Keratinocyte (primary cell): ENCODE measurements around the gene KAT5. TPM values are rescaled to one million over a fixed set of nuclear protein-coding genes. Genes with fewer than 3 reads are reported as not detected.

ENCODE experiments used
- DNase-seq: peaks from one replicate; pipeline ENCODE4 v3.0.0-alpha.2; 2011; ENCODE audit warnings: low read depth, missing footprints, low spot score
- FAIRE-seq: peaks from 2 replicates; lab custom pipeline; 2011; peaks lifted over from hg19 to GRCh38; lab: Jason Lieb, UNC
- H2AFZ ChIP-seq: 2 replicates; pipeline ENCODE4 v1.6.0; 2012; ENCODE audit warnings: low read length, control low read depth, inconsistent platforms; ENCODE audit not compliant: control insufficient read depth
- H3K27ac ChIP-seq: 2 replicates; pipeline ENCODE4 v1.5.1; 2011; ENCODE audit warnings: low read length; ENCODE audit not compliant: control insufficient read depth, insufficient read depth
- H3K27me3 ChIP-seq: 3 replicates; pipeline ENCODE4 v1.6.0; 2011; ENCODE audit warnings: low read length; ENCODE audit not compliant: control insufficient read depth, insufficient read depth; ENCODE audit errors: extremely low read depth
- H3K36me3 ChIP-seq, 2 experiments: 2 replicates in 1 of 2; 3 replicates in 1 of 2; pipeline ENCODE4 v1.5.1; 2011; ENCODE audit warnings: low read length in 2 of 2, mild to moderate bottlenecking in 1 of 2; ENCODE audit not compliant: control insufficient read depth in 2 of 2, insufficient read depth in 2 of 2; ENCODE audit errors: extremely low read depth in 1 of 2
- H3K4me1 ChIP-seq: 3 replicates; pipeline ENCODE4 v1.5.1; 2011; ENCODE audit warnings: low read length; ENCODE audit not compliant: control insufficient read depth, insufficient read depth; ENCODE audit errors: extremely low read depth
- H3K4me2 ChIP-seq: 3 replicates; pipeline ENCODE4 v1.6.0; 2011; ENCODE audit warnings: low read depth, low read length; ENCODE audit not compliant: control insufficient read depth, insufficient read depth; ENCODE audit errors: extremely low read depth
- H3K4me3 ChIP-seq, 3 experiments: fragments of 200-600 bp in 1 of 3; sonication (generic) in 1 of 3; 2 replicates in 2 of 3; 3 replicates in 1 of 3; pipeline ENCODE4 v1.5.1; 2011 to 2016; ENCODE audit warnings: low read length in 3 of 3, mild to moderate bottlenecking in 3 of 3, control low read depth in 2 of 3, inconsistent platforms in 1 of 3, low read depth in 1 of 3, mixed read lengths in 1 of 3, mixed run types in 1 of 3, moderate library complexity in 1 of 3; ENCODE audit not compliant: control insufficient read depth in 2 of 3, insufficient read depth in 2 of 3; ENCODE audit errors: extremely low read depth in 1 of 3
- H3K79me2 ChIP-seq: 2 replicates; pipeline ENCODE4 v1.6.0; 2012; ENCODE audit warnings: low read length; ENCODE audit not compliant: control insufficient read depth, insufficient read depth
- H3K9ac ChIP-seq: 3 replicates; pipeline ENCODE4 v1.6.0; 2011; ENCODE audit warnings: low read length; ENCODE audit not compliant: control insufficient read depth, insufficient read depth; ENCODE audit errors: extremely low read depth
- H3K9me1 ChIP-seq: 3 replicates; pipeline ENCODE4 v1.6.0; 2011; ENCODE audit warnings: low read length; ENCODE audit not compliant: control insufficient read depth, insufficient read depth; ENCODE audit errors: extremely low read depth
- H3K9me3 ChIP-seq: 2 replicates; pipeline ENCODE4 v1.5.1; 2012; ENCODE audit warnings: low read depth, low read length; ENCODE audit not compliant: control insufficient read depth
- H4K20me1 ChIP-seq: 3 replicates; pipeline ENCODE4 v1.6.0; 2011; ENCODE audit warnings: low read length; ENCODE audit not compliant: control insufficient read depth, insufficient read depth; ENCODE audit errors: extremely low read depth
- CTCF ChIP-seq, 3 experiments: IDR thresholded peaks in 1 of 3; conservative IDR thresholded peaks in 1 of 3; optimal IDR thresholded peaks in 1 of 3; 2 replicates in 2 of 3; 3 replicates in 1 of 3; pipeline versions ENCODE3 to v1.5.1; 2011; ENCODE audit warnings: low read length in 3 of 3, mild to moderate bottlenecking in 3 of 3, moderate library complexity in 2 of 3, control low read depth in 1 of 3, inconsistent platforms in 1 of 3; ENCODE audit not compliant: insufficient read depth in 2 of 3; ENCODE audit errors: extremely low read depth in 1 of 3
- EZH2 ChIP-seq: IDR thresholded peaks from one replicate; pipeline ENCODE4 v1.6.1; 2012; ENCODE audit warnings: inconsistent platforms, mild to moderate bottlenecking, low read length, moderate library complexity
- dilution Hi-C: fragments of 300-500 bp; cut with MboI; formaldehyde crosslinking; loops from one replicate; pipeline ENCODE4 v1.7.0; 2020; ENCODE audit warnings: low sequenced_read_pairs; ENCODE audit not compliant: extremely low pct_ligation_motif_present
- polyA plus RNA-seq, 5 experiments: library from polyadenylated mRNA; depleted of rRNA in 3 of 5; stranded (reverse) in 3 of 5; stranded (forward) in 1 of 5; unstranded in 1 of 5; fragments of >200 nt; gene quantifications; 1 replicate in 1 of 5; 2 replicates in 3 of 5; 3 replicates in 1 of 5; pipeline versions ENCODE4 v1.2.1 to v1.2.3, GENCODE V29; 2011 to 2012; ENCODE audit warnings: missing spikeins in 2 of 5, low read depth in 1 of 5, low replicate concordance in 1 of 5

KAT5 gene
- polyA plus RNA-seq, 1 donor (not counting 4 experiments of a cell fraction or from before 2014, with no cell fraction given): 26.8 TPM

DNA sequence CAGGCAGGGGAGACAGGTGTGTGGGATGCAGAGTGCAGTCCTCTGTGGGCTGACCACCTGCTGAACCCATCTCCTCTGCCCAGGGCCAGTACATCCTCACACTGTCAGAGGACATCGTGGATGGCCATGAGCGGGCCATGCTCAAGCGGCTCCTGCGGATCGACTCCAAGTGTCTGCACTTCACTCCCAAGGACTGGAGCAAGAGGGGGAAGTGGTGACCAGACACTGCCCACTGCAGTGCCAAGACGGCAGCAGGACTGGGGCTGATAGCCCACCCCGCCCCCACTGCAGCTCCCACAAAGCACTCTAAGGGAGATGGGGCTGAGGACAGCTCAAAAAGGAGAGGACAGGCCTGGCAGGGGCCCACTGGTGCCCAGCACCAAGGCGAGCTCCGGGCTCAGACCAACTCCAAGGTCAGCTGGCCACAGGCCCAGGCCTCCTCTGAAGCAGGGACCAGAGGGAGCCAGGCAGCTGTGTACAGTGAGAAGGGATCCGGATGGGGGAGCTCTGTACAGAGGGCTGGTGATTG is 7.0 kb downstream of the KAT5 start:
- FAIRE-seq: no peak
- Histone ChIP-seq H3K4me3 (peak overlapping the region in 2 of 3 experiments; percentile 80 to 84), H4K20me1 (peaks cover 4% of the 10 kb centered on the region), H3K4me2 (peak overlapping the region; percentile 96), H3K4me1 (peaks cover 11% of the 10 kb centered on the region), H2AFZ (no peak overlapping the region), H3K9me3 (no peaks in the 10 kb centered on the region), H3K9me1 (no peaks in the 10 kb centered on the region), H3K27me3 (no peaks in the 10 kb centered on the region), H3K9ac (no peak overlapping the region), H3K36me3 (peaks cover 28 to 39% of the 10 kb centered on the region in 2 experiments), H3K79me2 (peaks cover 26% of the 10 kb centered on the region), H3K27ac (no peak overlapping the region)
- dilution Hi-C loops: no loop called here
- no peak for DNase-seq
- TF ChIP-seq EZH2: no peak
- TF ChIP-seq CTCF (optimal IDR thresholded peaks at IDR 0.05 in 1 of 3, IDR thresholded peaks at IDR 0.05 in 1 of 3, conservative IDR thresholded peaks at IDR 0.05 in 1 of 3; ENCODE audit: extremely low read depth in 1 of 3, insufficient read depth in 2 of 3, low read length in 3 of 3): no peak

DNA sequence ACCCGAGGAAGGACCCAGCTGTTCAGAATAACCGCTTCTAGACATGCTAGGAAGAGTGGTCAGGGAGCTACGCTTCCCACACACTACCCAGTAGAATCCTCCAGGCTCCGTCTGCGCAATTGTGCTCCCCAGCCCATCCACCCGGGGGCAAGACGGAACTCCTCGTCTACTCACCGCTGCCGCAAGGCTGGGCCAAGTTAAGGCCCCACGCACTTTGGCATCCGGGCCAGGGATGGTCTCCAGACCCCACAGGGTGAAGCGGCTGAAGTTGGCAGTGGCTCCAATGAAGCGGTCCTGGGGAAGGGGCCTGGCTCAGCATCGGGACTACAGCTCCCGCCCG is 7.8 kb downstream of the KAT5 start:
- H2AFZ ChIP-seq: no peak overlapping the region
- dilution Hi-C loops: no loop called here
- no peaks in the 10 kb centered on the region for H3K9me3 ChIP-seq
- peaks cover 25% of the 10 kb centered on the region for H3K79me2 ChIP-seq
- TF ChIP-seq CTCF (optimal IDR thresholded peaks at IDR 0.05 in 1 of 3, IDR thresholded peaks at IDR 0.05 in 1 of 3, conservative IDR thresholded peaks at IDR 0.05 in 1 of 3; ENCODE audit: extremely low read depth in 1 of 3, insufficient read depth in 2 of 3, low read length in 3 of 3) (no peak), EZH2 (no peak)
- H3K4me3 ChIP-seq: peak overlapping the region; percentile 67 to 84 (median 80)
- H3K27ac ChIP-seq: peak overlapping the region; percentile 39
- peak overlapping the region; percentile 96 for H3K4me2 ChIP-seq
- H3K9me1 ChIP-seq: no peaks in the 10 kb centered on the region
- H3K4me1 ChIP-seq: peaks cover 11% of the 10 kb centered on the region
- no peaks in the 10 kb centered on the region for H3K27me3 ChIP-seq
- H4K20me1 ChIP-seq: peaks cover 4% of the 10 kb centered on the region
- FAIRE-seq: no peak
- H3K9ac ChIP-seq: peak overlapping the region; percentile 80
- no peak for DNase-seq
- H3K36me3 ChIP-seq: peaks cover 21 to 34% of the 10 kb centered on the region in 2 experiments
